Gastroesophageal sphincter (tissue), 4 donors: ENCODE results near the gene RENBP. TPM values are rescaled to one million over a fixed set of nuclear protein-coding genes. Genes with fewer than 3 reads are reported as not detected.
A peak's percentile ranks its signal among the peaks of the same experiment; 100 is the strongest.

Source experiments
- ATAC-seq: fragments of 150-250 bp; one replicate; pipeline ENCODE4 v1.9.1; 2016; ENCODE audit warnings: mild to moderate bottlenecking, moderate library complexity
- H3K27ac ChIP-seq, 4 donors: fragments of 200-600 bp; sonication (generic) in 3 of 4; 1 replicate in 3 of 4; 2 replicates in 1 of 4; pipeline ENCODE4 v1.5.1; 2016 to 2019
- H3K27me3 ChIP-seq: fragments of 200-600 bp; sonication (generic); one replicate; pipeline ENCODE4 v1.5.1; 2019
- H3K36me3 ChIP-seq, 2 donors: fragments of 200-600 bp; sonication (generic); one replicate each; pipeline ENCODE4 v1.5.1; 2019; ENCODE audit warnings: control low read depth in 1 of 2
- H3K4me1 ChIP-seq, 3 donors: fragments of 200-600 bp; sonication (generic); 1 replicate in 2 of 3; 2 replicates in 1 of 3; pipeline ENCODE4 v1.5.1; 2016 to 2019; ENCODE audit warnings: control low read depth in 2 of 3
- H3K4me3 ChIP-seq, 2 donors: fragments of 200-600 bp; sonication (generic); one replicate each; pipeline ENCODE4 v1.5.1; 2019; ENCODE audit warnings: mild to moderate bottlenecking in 1 of 2, moderate library complexity in 1 of 2
- H3K9me3 ChIP-seq, 3 donors: fragments of 200-600 bp; sonication (generic); one replicate each; pipeline ENCODE4 v1.5.1; 2017 to 2019; ENCODE audit warnings: control low read depth in 2 of 3
- EP300 ChIP-seq: sonication (generic); formaldehyde crosslinking; IDR thresholded peaks from one replicate; pipeline ENCODE4 v1.6.1; 2017; ENCODE audit warnings: antibody characterized with exemption, mild to moderate bottlenecking
- POLR2A ChIP-seq, 2 donors: fragments of 450-650 bp; IDR thresholded peaks; one replicate each; pipeline ENCODE4 v1.6.1; 2017; ENCODE audit warnings: antibody characterized with exemption in 2 of 2, mild to moderate bottlenecking in 2 of 2, moderate library complexity in 1 of 2
- POLR2AphosphoS5 ChIP-seq: sonication (generic); formaldehyde crosslinking; IDR thresholded peaks from one replicate; pipeline ENCODE4 v1.6.1; 2017; ENCODE audit warnings: antibody characterized with exemption
- WGBS, 2 donors: methylation state at CpG; one replicate each; pipeline ENCODE4 v1.1.5; 2018; ENCODE audit warnings: low coverage in 1 of 2; 5-methylcytosine and 5-hydroxymethylcytosine counted together
- total RNA-seq, 4 donors: library from RNA; depleted of rRNA; stranded (reverse); fragments of >200 nt; gene quantifications; one replicate each; pipeline ENCODE4 v1.1.0, GENCODE V29; 2016
- TF ChIP-seq, protein P1 (sequence below), 4 experiments: fragments of 200-600 bp in 2 of 4; fragments of 450-650 bp in 2 of 4; sonication (generic) in 1 of 4; IDR thresholded peaks; one replicate each; pipeline ENCODE4 v1.5.1; 2017 to 2019; ENCODE audit warnings: antibody characterized with exemption in 4 of 4, mild to moderate bottlenecking in 2 of 4, moderate library complexity in 2 of 4

Gene RENBP
- total RNA-seq, 4 donors from 2014 or later, result 8.1 to 15.0 (median 12.5) TPM

DNA sequence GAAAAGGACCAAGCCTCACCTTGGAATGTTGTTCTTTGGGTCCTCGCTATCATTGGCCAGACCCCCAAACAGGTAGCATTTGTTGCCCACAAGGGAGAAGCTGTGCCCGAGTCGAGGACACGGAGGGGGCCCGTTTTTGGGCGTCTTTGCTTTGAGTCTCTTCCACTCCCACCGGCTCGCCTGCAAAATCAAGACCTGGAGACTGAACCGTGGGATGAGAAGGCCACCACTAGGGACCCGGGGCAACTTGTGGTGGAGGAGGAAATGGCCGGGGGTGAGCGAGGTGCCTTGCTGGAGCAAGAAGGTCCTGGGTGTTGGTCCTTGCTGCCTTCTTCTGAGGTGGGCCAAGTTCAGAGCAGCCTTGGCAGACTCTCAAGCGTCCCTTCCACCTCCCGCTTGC is 19.7 kb upstream of the RENBP start:
- Histone ChIP-seq H3K9me3 (no peaks in the 10 kb centered on the region), H3K27me3 (no peaks in the 10 kb centered on the region), H3K4me3 (no peak overlapping the region), H3K27ac (no peak overlapping the region), H3K4me1 (peaks cover 2 to 50% (median 28%) of the 10 kb centered on the region in 3 donors), H3K36me3 (peaks cover 0 to 53% of the 10 kb centered on the region in 2 donors)
- no peak for ATAC-seq
- no peak for TF ChIP-seq POLR2A (IDR thresholded peaks at IDR 0.05)
- TF ChIP-seq, protein P1, sequence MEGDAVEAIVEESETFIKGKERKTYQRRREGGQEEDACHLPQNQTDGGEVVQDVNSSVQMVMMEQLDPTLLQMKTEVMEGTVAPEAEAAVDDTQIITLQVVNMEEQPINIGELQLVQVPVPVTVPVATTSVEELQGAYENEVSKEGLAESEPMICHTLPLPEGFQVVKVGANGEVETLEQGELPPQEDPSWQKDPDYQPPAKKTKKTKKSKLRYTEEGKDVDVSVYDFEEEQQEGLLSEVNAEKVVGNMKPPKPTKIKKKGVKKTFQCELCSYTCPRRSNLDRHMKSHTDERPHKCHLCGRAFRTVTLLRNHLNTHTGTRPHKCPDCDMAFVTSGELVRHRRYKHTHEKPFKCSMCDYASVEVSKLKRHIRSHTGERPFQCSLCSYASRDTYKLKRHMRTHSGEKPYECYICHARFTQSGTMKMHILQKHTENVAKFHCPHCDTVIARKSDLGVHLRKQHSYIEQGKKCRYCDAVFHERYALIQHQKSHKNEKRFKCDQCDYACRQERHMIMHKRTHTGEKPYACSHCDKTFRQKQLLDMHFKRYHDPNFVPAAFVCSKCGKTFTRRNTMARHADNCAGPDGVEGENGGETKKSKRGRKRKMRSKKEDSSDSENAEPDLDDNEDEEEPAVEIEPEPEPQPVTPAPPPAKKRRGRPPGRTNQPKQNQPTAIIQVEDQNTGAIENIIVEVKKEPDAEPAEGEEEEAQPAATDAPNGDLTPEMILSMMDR (IDR thresholded peaks at IDR 0.05), result no peak
- no CpG with 5 or more reads among the region's 14 CpGs for WGBS, 2 donors

DNA sequence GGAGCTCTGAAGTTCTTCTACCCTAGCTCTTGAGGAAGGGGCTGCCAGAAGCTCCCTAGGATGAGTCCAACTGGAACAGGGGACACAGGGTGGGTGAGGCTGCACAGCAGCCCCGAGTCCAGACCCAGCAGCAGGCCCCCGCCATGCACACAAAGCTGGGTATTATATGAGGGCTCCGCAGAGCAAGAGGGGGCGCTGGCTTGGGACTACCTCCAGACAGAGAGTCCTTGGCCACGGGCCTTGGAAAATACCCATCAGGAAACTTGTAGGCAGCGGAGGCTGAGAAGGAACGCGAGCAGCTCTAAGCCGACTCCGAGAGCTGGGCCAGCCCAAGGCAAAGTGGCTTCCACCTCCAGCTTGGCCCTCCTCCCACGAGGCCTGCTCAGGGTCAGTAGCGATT is 19.1 kb upstream of the RENBP start:
- ATAC-seq, result no peak
- H3K27me3 ChIP-seq, result no peaks in the 10 kb centered on the region
- 60% methylated on average over 1 of the region's 12 CpGs; no CpG with 5 or more reads in 1 of the 2 donors for WGBS, 2 donors
- no peak for TF ChIP-seq POLR2AphosphoS5
- TF ChIP-seq EP300, result no peak
- TF ChIP-seq, protein P1 (IDR thresholded peaks at IDR 0.05), result no peak
- peaks cover 0 to 58% of the 10 kb centered on the region in 2 donors for H3K36me3 ChIP-seq
- peaks cover 2 to 45% (median 23%) of the 10 kb centered on the region in 3 donors for H3K4me1 ChIP-seq
- no peaks in the 10 kb centered on the region for H3K9me3 ChIP-seq
- no peak overlapping the region for H3K4me3 ChIP-seq
- no peak overlapping the region for H3K27ac ChIP-seq

GRCh38 chrX:153961292-153961691 is 16.8 kb upstream of the RENBP start:
- H3K4me1 ChIP-seq, result peaks cover 0 to 22% (median 5%) of the 10 kb centered on the region in 3 donors
- no peak overlapping the region for H3K4me3 ChIP-seq
- no peaks in the 10 kb centered on the region for H3K27me3 ChIP-seq
- WGBS, 2 donors, result 60% methylated on average over 4 of the region's 11 CpGs; no CpG with 5 or more reads in 1 of the 2 donors
- peaks cover 0 to 81% of the 10 kb centered on the region in 2 donors for H3K36me3 ChIP-seq
- H3K9me3 ChIP-seq, result no peaks in the 10 kb centered on the region
- no peak for ATAC-seq
- no peak for TF ChIP-seq POLR2AphosphoS5
- TF ChIP-seq EP300, result no peak
- TF ChIP-seq, protein P1 (IDR thresholded peaks at IDR 0.05), result no peak
- TF ChIP-seq POLR2A (IDR thresholded peaks at IDR 0.05), result no peak
- H3K27ac ChIP-seq, result peak overlapping the region in 2 of 4 donors; percentile 17 to 22

DNA sequence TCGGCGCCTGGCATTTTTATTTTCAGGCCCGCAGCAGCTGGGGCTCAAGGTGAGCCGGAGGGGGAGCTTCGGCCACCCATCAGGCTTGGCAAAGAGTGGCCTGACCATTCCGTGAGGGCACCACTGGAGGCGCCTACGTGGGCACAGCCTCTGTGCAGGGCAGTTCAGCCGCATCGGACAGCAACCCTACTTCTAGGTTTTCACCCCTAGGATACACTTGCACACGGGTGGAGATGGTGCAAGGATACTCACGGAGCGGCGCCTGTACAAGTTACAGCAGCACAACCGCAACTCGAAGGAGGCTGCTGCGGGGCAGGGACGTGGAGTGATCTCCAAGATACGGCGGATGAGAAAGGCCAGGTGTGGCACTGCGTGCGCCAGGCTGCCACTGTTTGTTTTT is 16.3 kb upstream of the RENBP start:
- H3K4me3 ChIP-seq, result no peak overlapping the region
- no peak for ATAC-seq
- peak overlapping the region in 1 of 4 donors; percentile 17 for H3K27ac ChIP-seq
- no peak for TF ChIP-seq POLR2AphosphoS5
- no peak for TF ChIP-seq POLR2A (IDR thresholded peaks at IDR 0.05)
- TF ChIP-seq EP300, result no peak
- TF ChIP-seq, protein P1 (IDR thresholded peaks at IDR 0.05), result no peak
- WGBS, 2 donors, result 85 to 97% methylated on average over 5 to 6 of the region's 22 CpGs
- peaks cover 0 to 86% of the 10 kb centered on the region in 2 donors for H3K36me3 ChIP-seq
- no peaks in the 10 kb centered on the region for H3K27me3 ChIP-seq
- no peaks in the 10 kb centered on the region for H3K9me3 ChIP-seq
- H3K4me1 ChIP-seq, result peaks cover 0 to 17% (median under 1%) of the 10 kb centered on the region in 3 donors

GRCh38 chrX:153960077-153960476 is 15.6 kb upstream of the RENBP start:
- no peak overlapping the region for H3K4me3 ChIP-seq
- H3K36me3 ChIP-seq, result peaks cover 0 to 93% of the 10 kb centered on the region in 2 donors
- no peaks in the 10 kb centered on the region for H3K9me3 ChIP-seq
- no CpG with 5 or more reads among the region's 16 CpGs for WGBS, 2 donors
- H3K27me3 ChIP-seq, result no peaks in the 10 kb centered on the region
- TF ChIP-seq POLR2AphosphoS5 (no peak), EP300 (no peak), POLR2A (IDR thresholded peaks at IDR 0.05) (no peak)
- TF ChIP-seq, protein P1 (IDR thresholded peaks at IDR 0.05), result no peak
- no peak for ATAC-seq
- no peak overlapping the region for H3K27ac ChIP-seq
- peaks cover 0 to 12% (median 0%) of the 10 kb centered on the region in 3 donors for H3K4me1 ChIP-seq
